EL (cell line): ENCODE measurements around the gene TP63.
A peak's percentile ranks its signal among the peaks of the same experiment; 100 is the strongest.

Source experiments
- DNase-seq: peaks from one replicate; pipeline ENCODE4 v3.0.0-alpha.2; 2016

Gene TP63

DNA sequence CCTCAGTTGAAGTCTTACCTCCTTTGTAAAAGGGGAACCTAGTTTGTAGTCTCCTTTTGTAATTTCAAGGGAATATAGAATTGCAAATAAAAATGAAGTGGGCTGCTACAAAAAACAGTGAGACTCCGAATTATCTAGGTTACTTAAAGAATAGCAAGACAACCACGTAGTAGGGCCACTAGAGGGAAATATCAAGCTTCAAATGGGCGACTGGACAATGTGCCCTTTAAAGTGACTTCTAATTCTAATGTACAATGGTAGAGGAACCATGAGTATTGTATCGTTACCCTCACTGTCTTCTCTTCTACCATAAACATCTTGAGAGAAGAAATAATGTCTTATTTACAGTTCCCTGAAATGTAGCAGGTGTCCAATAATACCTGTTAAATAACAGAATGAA lies 56.3 kb downstream of the TP63 start:
- DNase-seq = no peak

GRCh38 chr3:189688262-189688661 lies 57.1 kb downstream of the TP63 start:
- no peak for DNase-seq

GRCh38 chr3:189689625-189690024 lies 58.4 kb downstream of the TP63 start:
- no peak for DNase-seq

DNA sequence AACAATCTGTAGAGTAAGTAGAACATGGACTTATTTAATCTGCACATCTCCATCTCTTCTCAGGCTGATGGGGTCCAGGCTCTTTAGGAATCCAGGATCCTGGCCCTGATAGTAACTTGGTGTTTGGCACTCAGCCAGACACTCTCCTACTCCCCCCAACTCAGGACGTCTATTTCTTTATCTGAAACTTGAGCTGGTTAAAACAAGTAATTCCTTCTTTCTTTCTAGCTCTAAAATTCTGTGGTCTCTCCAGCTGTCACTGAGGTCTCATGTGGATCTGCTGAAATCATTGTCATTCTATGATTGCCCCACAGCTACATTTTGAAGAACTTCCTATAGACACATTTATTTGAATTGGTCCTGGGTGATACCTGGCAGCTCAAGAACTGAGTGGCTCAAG lies 59.0 kb downstream of the TP63 start:
- no peak for DNase-seq

DNA sequence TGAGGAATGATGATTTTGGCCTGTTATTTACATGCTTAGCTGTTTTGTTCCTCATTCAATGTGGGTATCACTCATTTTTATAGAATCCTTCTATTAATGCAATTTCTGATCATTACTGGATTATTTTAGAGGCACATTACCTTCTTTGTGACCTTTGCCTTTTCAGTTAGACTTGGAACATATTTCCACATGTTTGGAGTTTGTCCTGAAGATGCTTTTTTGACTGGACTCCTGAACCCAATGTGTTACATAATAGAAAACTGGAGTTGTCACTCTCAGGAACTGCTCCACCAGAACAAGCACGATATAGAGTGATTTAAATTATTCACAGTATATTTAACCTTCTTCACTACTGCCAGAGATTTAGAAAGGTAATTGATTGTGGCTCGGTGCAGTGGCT lies 59.5 kb downstream of the TP63 start:
- no peak for DNase-seq

GRCh38 chr3:189695400-189695799 lies 64.2 kb downstream of the TP63 start:
- DNase-seq = no peak

DNA sequence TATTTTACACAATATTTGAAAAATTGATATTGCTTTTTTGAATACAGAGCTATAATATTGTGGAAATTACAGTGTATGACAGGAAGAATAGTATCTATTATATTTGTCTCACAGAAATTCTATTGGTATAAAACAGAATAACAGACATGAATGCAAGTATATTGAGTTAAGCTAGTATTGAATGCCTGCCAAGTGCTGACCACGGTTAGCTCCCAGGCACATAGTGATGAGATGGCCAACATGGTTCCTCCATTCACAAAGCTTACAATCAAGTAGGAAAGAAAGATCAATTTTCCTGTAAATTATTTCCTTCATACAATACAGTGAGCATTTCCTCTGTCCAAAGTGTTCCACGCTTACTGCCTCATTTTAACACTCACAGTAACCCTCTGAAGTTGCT lies 67.6 kb downstream of the TP63 start:
- DNase-seq = no peak

- DNase-seq = no peak
These were observed 68.7 kb downstream of the TP63 start for GRCh38 chr3:189699885-189700284.

DNA sequence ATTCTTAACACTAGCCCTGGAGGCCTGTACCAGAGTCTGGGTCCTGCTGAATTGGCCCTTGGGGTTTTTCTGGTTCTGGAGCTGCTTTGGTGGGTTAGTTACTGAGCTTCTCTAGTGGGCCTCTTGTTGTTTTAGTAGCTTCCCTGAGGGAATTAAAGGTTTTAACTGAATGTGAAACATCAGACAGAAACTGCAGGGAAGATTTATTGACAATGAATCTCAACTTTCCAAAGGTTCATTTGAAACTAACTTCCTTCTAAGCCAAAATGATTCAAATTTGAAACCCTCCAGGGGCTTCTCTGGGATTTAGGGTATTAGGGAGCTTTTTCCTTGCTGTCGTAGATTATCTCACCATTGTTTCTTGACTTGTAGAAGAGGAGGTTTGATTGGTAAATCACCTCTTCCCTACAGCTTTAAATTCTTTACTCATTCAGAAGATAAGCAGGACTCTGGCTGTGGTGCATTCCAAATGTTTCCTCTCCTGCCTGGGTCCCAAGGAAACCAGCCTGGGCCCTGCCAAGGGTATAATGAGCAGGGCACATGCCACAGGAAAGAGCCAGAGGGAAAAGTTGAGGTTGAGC lies 71.0 kb downstream of the TP63 start:
- DNase-seq = no peak

GRCh38 chr3:189703865-189704264 lies 72.7 kb downstream of the TP63 start:
- no peak for DNase-seq

DNA sequence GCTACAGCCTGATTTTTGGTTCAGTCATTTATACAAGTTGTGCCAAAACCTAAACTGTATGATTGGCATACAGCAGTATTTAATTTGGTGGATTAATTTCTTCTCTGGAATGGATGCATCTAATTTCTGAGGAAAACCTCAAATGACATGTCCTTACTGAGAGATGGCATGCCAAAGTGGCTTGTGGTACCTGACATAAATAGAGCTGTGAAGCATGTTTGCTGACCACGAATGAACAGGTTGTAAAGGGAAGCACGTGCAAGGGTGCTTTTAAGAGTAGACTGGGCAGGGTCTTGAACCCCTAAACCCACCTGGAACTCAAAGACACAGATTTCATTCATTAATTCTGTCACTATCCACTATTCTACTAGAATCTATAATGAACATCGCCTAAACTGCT lies 77.2 kb downstream of the TP63 start:
- no peak for DNase-seq

GRCh38 chr3:189710620-189711402 lies 79.6 kb downstream of the TP63 start:
- peak; percentile 99 for DNase-seq

- peak; percentile 27 for DNase-seq
These were observed 81.8 kb downstream of the TP63 start for GRCh38 chr3:189712906-189713483.

- peak; percentile 91 for DNase-seq
These were observed 84.1 kb downstream of the TP63 start for GRCh38 chr3:189714991-189715961.

GRCh38 chr3:189718215-189718614 lies 87.0 kb downstream of the TP63 start:
- no peak for DNase-seq

DNA sequence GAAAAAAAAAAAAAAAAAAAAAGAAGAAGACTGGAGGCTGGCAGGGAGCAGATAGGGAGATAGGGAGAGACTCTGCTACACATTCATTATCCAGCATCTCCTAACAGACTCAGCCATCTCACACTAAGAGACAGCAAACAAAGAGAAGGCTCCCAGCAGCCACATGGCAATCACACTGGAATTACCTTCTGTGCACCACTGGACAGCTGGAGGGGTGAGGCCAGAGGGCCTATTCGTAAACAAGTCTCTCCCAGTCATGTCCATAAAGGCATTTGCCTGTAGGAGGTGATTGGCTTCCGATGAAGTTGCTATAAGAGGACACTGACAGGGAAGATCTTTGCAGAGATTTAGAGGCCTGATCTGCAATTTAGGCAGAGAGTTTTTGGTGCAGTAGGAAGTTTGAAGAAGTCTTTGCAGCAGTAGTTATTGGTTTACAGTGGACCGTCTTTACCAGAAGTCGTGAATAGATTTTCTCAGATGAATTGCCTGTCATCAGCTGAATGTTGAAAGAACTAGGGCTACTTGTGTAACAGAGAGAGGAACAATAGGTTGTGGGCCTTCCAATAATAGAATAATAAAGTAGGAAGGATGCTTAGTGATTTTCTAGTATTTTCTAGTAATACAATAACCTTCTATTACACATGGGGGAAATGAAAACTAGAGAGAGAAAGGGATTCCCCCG lies 89.7 kb downstream of the TP63 start:
- DNase-seq = no peak

DNA sequence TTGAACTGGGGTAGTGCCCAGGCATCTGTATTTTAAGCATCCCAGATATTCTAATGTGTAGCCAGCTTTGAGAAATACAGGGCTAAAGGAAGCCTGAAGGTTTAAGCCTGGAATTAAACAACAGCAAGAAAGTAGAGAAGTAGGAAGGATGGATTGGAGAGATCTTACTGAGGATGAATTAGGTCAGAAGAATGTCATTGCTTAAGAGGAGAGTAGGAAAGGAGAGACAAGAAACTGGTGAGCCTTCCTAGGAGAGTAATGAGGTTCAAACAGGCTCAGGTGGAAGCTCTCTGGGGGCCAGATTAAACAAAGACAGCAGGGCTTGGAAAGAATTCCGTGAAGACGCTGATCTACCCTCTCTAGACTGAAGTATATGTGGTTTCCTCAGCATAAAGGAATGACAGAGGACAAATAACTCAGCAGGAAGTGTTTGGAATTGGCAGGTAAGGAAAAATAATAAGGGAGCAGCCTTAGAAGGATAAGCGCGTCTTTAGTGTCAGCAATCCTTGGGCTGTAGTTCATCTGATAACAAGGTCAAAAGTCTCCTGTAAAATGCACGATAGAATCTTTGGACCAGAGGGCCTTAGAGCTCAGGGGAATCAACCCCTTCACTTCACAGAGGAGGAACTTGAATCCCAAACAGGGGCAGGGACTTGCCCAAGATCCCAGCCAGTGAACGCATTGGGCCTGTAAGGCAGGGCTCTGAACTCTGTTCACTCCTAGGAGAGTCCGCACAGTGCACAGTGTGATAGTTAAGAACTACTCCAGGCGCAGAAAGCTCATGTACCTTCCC lies 90.9 kb downstream of the TP63 start:
- DNase-seq = no peak

GRCh38 chr3:189724356-189724755 lies 93.2 kb downstream of the TP63 start:
- no peak for DNase-seq

DNA sequence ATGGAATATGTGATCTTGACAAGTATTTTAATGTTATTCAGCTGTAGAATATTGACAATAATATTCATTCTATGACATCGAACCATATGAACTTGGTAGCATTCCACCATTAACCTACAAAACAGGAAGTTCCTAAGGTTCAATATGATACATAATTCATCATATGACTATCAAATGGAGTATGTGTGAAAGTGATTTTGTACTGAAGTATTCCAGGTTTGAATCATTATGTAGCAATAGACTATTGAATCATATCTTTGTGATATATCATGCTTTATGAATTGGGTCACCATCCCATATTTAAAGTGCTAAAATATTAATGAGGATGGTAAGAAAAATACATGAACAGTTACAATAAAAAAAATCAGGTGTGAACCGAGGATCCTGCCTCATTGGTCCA lies 95.1 kb downstream of the TP63 start:
- DNase-seq = peak; percentile 25

DNA sequence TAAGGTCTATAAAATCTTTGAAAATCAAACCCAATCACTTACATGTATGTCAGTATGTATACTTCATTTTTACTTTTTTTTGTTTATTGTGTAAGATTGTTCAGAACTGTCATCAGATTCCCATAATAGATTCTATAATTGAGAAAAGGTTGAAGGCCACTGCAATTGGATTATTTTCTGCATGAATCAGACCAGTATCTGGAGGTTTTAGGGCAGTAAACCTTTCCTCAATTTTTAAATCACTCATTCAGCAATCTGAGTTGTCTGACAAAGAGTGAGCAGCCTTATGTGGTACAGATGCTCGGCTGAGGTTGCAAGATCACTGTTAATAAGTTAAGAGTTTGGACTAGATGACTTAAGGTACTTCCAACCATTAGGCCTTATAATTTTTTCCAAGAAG lies 96.0 kb downstream of the TP63 start:
- no peak for DNase-seq

DNA sequence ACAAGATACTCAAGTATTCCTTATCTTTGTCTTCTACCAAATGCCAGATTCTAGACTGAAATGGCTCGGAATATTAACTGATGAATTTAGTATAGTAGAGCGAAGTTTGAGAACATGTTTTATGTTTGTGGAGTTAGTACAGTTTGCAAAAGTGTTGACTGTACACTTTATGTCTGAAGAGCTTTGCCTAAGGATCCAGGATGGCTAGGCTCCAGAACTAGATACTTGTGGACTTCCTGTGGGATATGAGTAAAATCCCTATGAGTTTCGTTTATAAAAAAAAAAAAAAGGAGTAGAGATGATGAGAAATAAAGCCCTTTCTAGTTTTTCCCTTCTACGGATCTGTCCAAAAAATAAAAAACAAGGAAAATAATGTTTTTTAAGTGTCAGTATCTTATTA lies 96.7 kb downstream of the TP63 start:
- DNase-seq = peak; percentile 31

GRCh38 chr3:189728915-189729314 lies 97.7 kb downstream of the TP63 start:
- DNase-seq = no peak
